Liver (tissue), 9 donors: ENCODE data around the gene TCHHL1. TPM values are rescaled to one million over a fixed set of nuclear protein-coding genes. Genes with fewer than 3 reads are reported as not detected.

Experiments used
- DNase-seq: peaks from one replicate; pipeline ENCODE4 v3.0.0-alpha.2; 2017; ENCODE audit warnings: low spot score
- H3K27ac ChIP-seq, 2 donors: one replicate each; pipeline ENCODE4 v1.7.0; 2013; ENCODE audit warnings: inconsistent platforms in 2 of 2, low read length in 2 of 2, control low read depth in 1 of 2, low read depth in 1 of 2, mild to moderate bottlenecking in 1 of 2
- H3K27me3 ChIP-seq, 4 donors: one replicate each; pipeline versions ENCODE4 v1.6.1 to v1.7.0; 2013; ENCODE audit warnings: low read length in 3 of 4, inconsistent platforms in 1 of 4, mild to moderate bottlenecking in 1 of 4, moderate library complexity in 1 of 4; ENCODE audit not compliant: control insufficient read depth in 4 of 4, insufficient read depth in 4 of 4
- H3K36me3 ChIP-seq, 4 donors: one replicate each; pipeline versions ENCODE4 v1.6.1 to v1.7.0; 2013; ENCODE audit warnings: low read length in 3 of 4, mild to moderate bottlenecking in 3 of 4, low read depth in 1 of 4, moderate library complexity in 1 of 4; ENCODE audit not compliant: control insufficient read depth in 4 of 4, insufficient read depth in 3 of 4
- H3K4me1 ChIP-seq, 4 donors: one replicate each; pipeline versions ENCODE4 v1.6.1 to v1.7.0; 2013; ENCODE audit warnings: low read length in 3 of 4, mild to moderate bottlenecking in 3 of 4, moderate library complexity in 1 of 4; ENCODE audit not compliant: control insufficient read depth in 4 of 4, insufficient read depth in 4 of 4
- H3K4me3 ChIP-seq, 3 donors: one replicate each; pipeline versions ENCODE4 v1.6.1 to v1.7.0; 2013; ENCODE audit warnings: low read length in 3 of 3, control low read depth in 1 of 3, low read depth in 1 of 3, mild to moderate bottlenecking in 1 of 3
- H3K9ac ChIP-seq, 2 donors: one replicate each; pipeline ENCODE4 v1.7.0; 2013; ENCODE audit warnings: low read length in 2 of 2, mild to moderate bottlenecking in 2 of 2, moderate library complexity in 2 of 2, control low read depth in 1 of 2, low read depth in 1 of 2
- H3K9me3 ChIP-seq, 4 donors: one replicate each; pipeline versions ENCODE4 v1.6.1 to v1.7.0; 2013; ENCODE audit warnings: low read length in 3 of 4; ENCODE audit not compliant: control insufficient read depth in 4 of 4
- ATF3 ChIP-seq: IDR thresholded peaks from 2 replicates; pipeline ENCODE4 v1.6.1; 2016; ENCODE audit warnings: antibody characterized with exemption
- CTCF ChIP-seq: fragments of 150-350 bp; IDR thresholded peaks from 2 replicates; pipeline ENCODE4 v1.5.1; 2017; ENCODE audit warnings: improper control_type of control experiment, low read depth, low read length; ENCODE audit not compliant: missing input control
- FOXA1 ChIP-seq: IDR thresholded peaks from 2 replicates; pipeline ENCODE4 v1.6.1; 2016; ENCODE audit warnings: antibody characterized with exemption
- FOXA2 ChIP-seq: IDR thresholded peaks from 2 replicates; pipeline ENCODE4 v1.6.1; 2016; ENCODE audit warnings: antibody characterized with exemption
- GABPA ChIP-seq, 2 donors: IDR thresholded peaks in 1 of 2; conservative IDR thresholded peaks in 1 of 2; 2 replicates each; pipeline ENCODE4 v1.6.1; 2016; ENCODE audit warnings: antibody characterized with exemption in 2 of 2, mild to moderate bottlenecking in 1 of 2, moderate library complexity in 1 of 2
- HNF4A ChIP-seq, 2 donors: conservative IDR thresholded peaks; 2 replicates each; pipeline ENCODE4 v1.6.1; 2016; ENCODE audit warnings: antibody characterized with exemption in 2 of 2, mild to moderate bottlenecking in 2 of 2
- HNF4G ChIP-seq: IDR thresholded peaks from 2 replicates; pipeline ENCODE4 v1.6.1; 2016; ENCODE audit warnings: antibody characterized with exemption
- MAX ChIP-seq: IDR thresholded peaks from 2 replicates; pipeline ENCODE4 v1.6.1; 2016; ENCODE audit warnings: antibody characterized with exemption
- NR2F2 ChIP-seq: IDR thresholded peaks from 2 replicates; pipeline ENCODE4 v1.6.1; 2016; ENCODE audit warnings: antibody characterized with exemption
- RAD21 ChIP-seq, 2 donors: IDR thresholded peaks; 2 replicates each; pipeline ENCODE4 v1.6.1; 2016; ENCODE audit warnings: antibody characterized with exemption in 2 of 2, mild to moderate bottlenecking in 2 of 2
- RXRA ChIP-seq, 2 donors: IDR thresholded peaks; 2 replicates each; pipeline ENCODE4 v1.6.1; 2017 to 2018; ENCODE audit warnings: antibody characterized with exemption in 2 of 2, mild to moderate bottlenecking in 1 of 2
- SP1 ChIP-seq: IDR thresholded peaks from 2 replicates; pipeline ENCODE4 v1.6.1; 2018; ENCODE audit warnings: antibody characterized with exemption, mild to moderate bottlenecking
- WGBS: extraction: QIAGEN DNeasy Blood & Tissue Kit; methylation state at CpG from one replicate; pipeline ENCODE4 v1.1.7; 2013; 5-methylcytosine and 5-hydroxymethylcytosine counted together
- polyA plus RNA-seq, 2 donors: library from polyadenylated mRNA; stranded (reverse) in 1 of 2; unstranded in 1 of 2; fragments of 200-250 nt in 1 of 2; fragments of >200 nt in 1 of 2; fragmentation: Nextera tagmentation in 1 of 2; extraction: Ambion mirVana in 1 of 2; gene quantifications; one replicate each; pipeline versions ENCODE4 v1.2.1 to v1.2.3, GENCODE V29; 2013 to 2015
- total RNA-seq, 2 donors: library from RNA; depleted of rRNA; stranded (reverse); fragments of >200 nt; gene quantifications; one replicate each; pipeline ENCODE4 v1.2.3, GENCODE V29; 2014
- TF ChIP-seq, protein P1 (sequence below): IDR thresholded peaks from 2 replicates; pipeline ENCODE4 v1.6.1; 2016; ENCODE audit warnings: antibody characterized with exemption, mild to moderate bottlenecking
- TF ChIP-seq, protein P2 (sequence below): IDR thresholded peaks from 2 replicates; pipeline ENCODE4 v1.6.1; 2016; ENCODE audit warnings: antibody characterized with exemption
- donor health status: healthy.
- donor health status: healthy.
- donor health status: healthy.
- donor health status: healthy.
- donor health status: healthy.

TCHHL1 gene
- total and polyA plus RNA-seq, 4 donors = not detected

- Histone ChIP-seq H3K36me3 (no peaks in the 10 kb centered on the region), H3K9me3 (no peaks in the 10 kb centered on the region), H3K9ac (no peak overlapping the region), H3K4me1 (peaks cover 4 to 45% (median 34%) of the 10 kb centered on the region in 4 donors), H3K27me3 (peaks cover 0 to 29% (median 15%) of the 10 kb centered on the region in 4 donors), H3K4me3 (no peak overlapping the region), H3K27ac (no peak overlapping the region)
- WGBS = 21% methylated on average over 13 of the region's 13 CpGs
- no peak for DNase-seq
- TF ChIP-seq MAX = no peak
- no peak for TF ChIP-seq GABPA (IDR thresholded peaks at IDR 0.05 in 1 of 2, conservative IDR thresholded peaks at IDR 0.05 in 1 of 2)
- TF ChIP-seq CTCF = no peak
- no peak for TF ChIP-seq ATF3
- no peak for TF ChIP-seq SP1
- TF ChIP-seq RXRA (IDR thresholded peaks at IDR 0.05) = no peak
- TF ChIP-seq, protein P1, sequence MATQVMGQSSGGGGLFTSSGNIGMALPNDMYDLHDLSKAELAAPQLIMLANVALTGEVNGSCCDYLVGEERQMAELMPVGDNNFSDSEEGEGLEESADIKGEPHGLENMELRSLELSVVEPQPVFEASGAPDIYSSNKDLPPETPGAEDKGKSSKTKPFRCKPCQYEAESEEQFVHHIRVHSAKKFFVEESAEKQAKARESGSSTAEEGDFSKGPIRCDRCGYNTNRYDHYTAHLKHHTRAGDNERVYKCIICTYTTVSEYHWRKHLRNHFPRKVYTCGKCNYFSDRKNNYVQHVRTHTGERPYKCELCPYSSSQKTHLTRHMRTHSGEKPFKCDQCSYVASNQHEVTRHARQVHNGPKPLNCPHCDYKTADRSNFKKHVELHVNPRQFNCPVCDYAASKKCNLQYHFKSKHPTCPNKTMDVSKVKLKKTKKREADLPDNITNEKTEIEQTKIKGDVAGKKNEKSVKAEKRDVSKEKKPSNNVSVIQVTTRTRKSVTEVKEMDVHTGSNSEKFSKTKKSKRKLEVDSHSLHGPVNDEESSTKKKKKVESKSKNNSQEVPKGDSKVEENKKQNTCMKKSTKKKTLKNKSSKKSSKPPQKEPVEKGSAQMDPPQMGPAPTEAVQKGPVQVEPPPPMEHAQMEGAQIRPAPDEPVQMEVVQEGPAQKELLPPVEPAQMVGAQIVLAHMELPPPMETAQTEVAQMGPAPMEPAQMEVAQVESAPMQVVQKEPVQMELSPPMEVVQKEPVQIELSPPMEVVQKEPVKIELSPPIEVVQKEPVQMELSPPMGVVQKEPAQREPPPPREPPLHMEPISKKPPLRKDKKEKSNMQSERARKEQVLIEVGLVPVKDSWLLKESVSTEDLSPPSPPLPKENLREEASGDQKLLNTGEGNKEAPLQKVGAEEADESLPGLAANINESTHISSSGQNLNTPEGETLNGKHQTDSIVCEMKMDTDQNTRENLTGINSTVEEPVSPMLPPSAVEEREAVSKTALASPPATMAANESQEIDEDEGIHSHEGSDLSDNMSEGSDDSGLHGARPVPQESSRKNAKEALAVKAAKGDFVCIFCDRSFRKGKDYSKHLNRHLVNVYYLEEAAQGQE = no peak
- no peak for TF ChIP-seq RAD21 (IDR thresholded peaks at IDR 0.05)
- no peak for TF ChIP-seq FOXA2
- no peak for TF ChIP-seq HNF4A (conservative IDR thresholded peaks at IDR 0.05)
- no peak for TF ChIP-seq FOXA1
- TF ChIP-seq NR2F2 = no peak
- TF ChIP-seq HNF4G = no peak
- TF ChIP-seq, protein P2, sequence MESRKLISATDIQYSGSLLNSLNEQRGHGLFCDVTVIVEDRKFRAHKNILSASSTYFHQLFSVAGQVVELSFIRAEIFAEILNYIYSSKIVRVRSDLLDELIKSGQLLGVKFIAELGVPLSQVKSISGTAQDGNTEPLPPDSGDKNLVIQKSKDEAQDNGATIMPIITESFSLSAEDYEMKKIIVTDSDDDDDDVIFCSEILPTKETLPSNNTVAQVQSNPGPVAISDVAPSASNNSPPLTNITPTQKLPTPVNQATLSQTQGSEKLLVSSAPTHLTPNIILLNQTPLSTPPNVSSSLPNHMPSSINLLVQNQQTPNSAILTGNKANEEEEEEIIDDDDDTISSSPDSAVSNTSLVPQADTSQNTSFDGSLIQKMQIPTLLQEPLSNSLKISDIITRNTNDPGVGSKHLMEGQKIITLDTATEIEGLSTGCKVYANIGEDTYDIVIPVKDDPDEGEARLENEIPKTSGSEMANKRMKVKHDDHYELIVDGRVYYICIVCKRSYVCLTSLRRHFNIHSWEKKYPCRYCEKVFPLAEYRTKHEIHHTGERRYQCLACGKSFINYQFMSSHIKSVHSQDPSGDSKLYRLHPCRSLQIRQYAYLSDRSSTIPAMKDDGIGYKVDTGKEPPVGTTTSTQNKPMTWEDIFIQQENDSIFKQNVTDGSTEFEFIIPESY = no peak
Observed at GRCh38 chr1:152112885-152113432, 24.1 kb upstream of the TCHHL1 start.
